CD4-positive, alpha-beta T cell (primary cell): ENCODE measurements around the gene CCDC187. TPM values are rescaled to one million over a fixed set of nuclear protein-coding genes. Genes with fewer than 3 reads are reported as not detected.

Experiments used
- ATAC-seq: fragments of 200-7000 bp; cut with Tn5 transposase; one replicate; pipeline ENCODE4 v1.10.0; 2022; ENCODE audit warnings: mild to moderate bottlenecking; ENCODE audit not compliant: poor library complexity
- CTCF ChIA-PET: fragments of 350-600 bp; sonication (Branson Sonifier 250); formaldehyde crosslinking; loops from one replicate; lab custom pipeline; 2021; ENCODE audit warnings: antibody characterized with exemption, inconsistent platforms; lab: Charles Lee
- POLR2A ChIA-PET: fragments of 350-600 bp; sonication (Branson Sonifier 250); formaldehyde crosslinking; loops from one replicate; lab custom pipeline; 2021; ENCODE audit warnings: antibody characterized with exemption, inconsistent platforms; lab: Charles Lee
- DNase-seq, 14 experiments: peaks; one replicate each; pipeline ENCODE4 v3.0.0-alpha.2; 2013 to 2020; ENCODE audit warnings: mixed read lengths in 2 of 14
- H3K27ac ChIP-seq, 2 donors: one replicate each; pipeline versions ENCODE4 v1.5.1 to v1.7.0; 2013; ENCODE audit warnings: low read length in 2 of 2, low read depth in 1 of 2, mild to moderate bottlenecking in 1 of 2
- H3K27me3 ChIP-seq, 2 experiments: 1 replicate in 1 of 2; 2 replicates in 1 of 2; pipeline versions ENCODE4 v1.6.1 to v1.7.0; 2013; ENCODE audit warnings: low read length in 2 of 2, control low read depth in 1 of 2, mild to moderate bottlenecking in 1 of 2, moderate library complexity in 1 of 2; ENCODE audit not compliant: insufficient read depth in 2 of 2, control insufficient read depth in 1 of 2
- H3K36me3 ChIP-seq: one replicate; pipeline ENCODE4 v1.6.1; 2013; ENCODE audit warnings: low read length, control low read depth; ENCODE audit not compliant: insufficient read depth
- H3K4me1 ChIP-seq: one replicate; pipeline ENCODE4 v1.6.1; 2013; ENCODE audit warnings: low read length, control low read depth; ENCODE audit not compliant: insufficient read depth
- H3K4me3 ChIP-seq: one replicate; pipeline ENCODE4 v1.5.1; 2013; ENCODE audit warnings: mild to moderate bottlenecking, low read length, moderate library complexity
- H3K9me3 ChIP-seq, 2 experiments: 1 replicate in 1 of 2; 2 replicates in 1 of 2; pipeline versions ENCODE4 v1.6.1 to v1.7.0; 2013; ENCODE audit warnings: low read length in 2 of 2, mild to moderate bottlenecking in 2 of 2, control low read depth in 1 of 2, moderate library complexity in 1 of 2; ENCODE audit not compliant: control insufficient read depth in 1 of 2, insufficient read depth in 1 of 2
- H3K27ac Mint-ChIP-seq: one replicate; pipeline ENCODE4 v1.8.0; 2020; ENCODE audit warnings: mixed read lengths
- H3K27me3 Mint-ChIP-seq: one replicate; pipeline ENCODE4 v1.8.0; 2021; ENCODE audit warnings: mixed read lengths
- H3K36me3 Mint-ChIP-seq: one replicate; pipeline ENCODE4 v1.8.0; 2021; ENCODE audit warnings: low read depth, mixed read lengths
- H3K4me1 Mint-ChIP-seq: one replicate; pipeline ENCODE4 v1.8.0; 2021; ENCODE audit warnings: low read depth, mixed read lengths
- H3K4me3 Mint-ChIP-seq: one replicate; pipeline ENCODE4 v1.8.0; 2020; ENCODE audit warnings: mild to moderate bottlenecking, mixed read lengths
- H3K9me3 Mint-ChIP-seq: one replicate; pipeline ENCODE4 v1.8.0; 2020; ENCODE audit warnings: mixed read lengths
- CTCF ChIP-seq: fragments of 200-600 bp; IDR thresholded peaks from one replicate; pipeline ENCODE4 v1.8.0; 2022; ENCODE audit warnings: antibody characterized with exemption, mild to moderate bottlenecking
- intact Hi-C, 2 experiments: fragments of 100-400 bp; cut with DNase I in 1 of 2; cut with micrococcal nuclease in 1 of 2; formaldehyde crosslinking; loops; one replicate each; pipeline versions ENCODE4 v1.15.1 to v1.9.0; 2023 to 2025; cut with DNase I, micrococcal nuclease
- total RNA-seq, 174 experiments: library from RNA in 2 of 174; stranded (reverse) in 2 of 174; gene quantifications; one replicate each; pipeline ENCODE4 v1.2.3 and lab custom pipeline; 2021 to 2026

CCDC187 gene
- total RNA-seq, 2 experiments from 2014 or later: not detected

GRCh38 chr9:136283291-136284235, 20.3 kb downstream of the CCDC187 start:
- no peaks in the 10 kb centered on the region for H3K36me3 Mint-ChIP-seq
- Histone ChIP-seq H3K36me3 (no peaks in the 10 kb centered on the region), H3K27ac (no peak overlapping the region), H3K4me1 (peaks cover 9% of the 10 kb centered on the region), H3K9me3 (no peaks in the 10 kb centered on the region), H3K27me3 (no peaks in the 10 kb centered on the region), H3K4me3 (no peak overlapping the region)
- peak; percentile 82 for TF ChIP-seq CTCF
- no peak overlapping the region for H3K4me3 Mint-ChIP-seq
- peaks cover 5% of the 10 kb centered on the region for H3K27me3 Mint-ChIP-seq
- ATAC-seq (peak; percentile 96), DNase-seq (peak; percentile 42 to 83 (median 65))
- ChIA-PET CTCF (no interaction called here), POLR2A (interaction anchor here (0.6 kb wide), 1 partner anchor 309 kb away, joined by 3 read pairs; no protein-coding TSS in a partner anchor)
- H3K4me1 Mint-ChIP-seq: peaks cover 5% of the 10 kb centered on the region
- H3K9me3 Mint-ChIP-seq: no peaks in the 10 kb centered on the region
- no peak overlapping the region for H3K27ac Mint-ChIP-seq
- intact Hi-C loops: loop anchor here in 1 of 2 experiments (1.0 to 10.0 kb wide), 4 partner anchors 113 to 679 kb away; no protein-coding TSS in a partner anchor

GRCh38 chr9:136282272-136282861, 21.5 kb downstream of the CCDC187 start:
- no peak for TF ChIP-seq CTCF
- POLR2A ChIA-PET: no interaction called here
- CTCF ChIA-PET: no interaction called here
- Mint-ChIP-seq H3K4me3 (no peak overlapping the region), H3K27ac (no peak overlapping the region), H3K9me3 (no peaks in the 10 kb centered on the region), H3K4me1 (peaks cover 5% of the 10 kb centered on the region), H3K36me3 (no peaks in the 10 kb centered on the region), H3K27me3 (peaks cover 5% of the 10 kb centered on the region)
- H3K4me3 ChIP-seq: no peak overlapping the region
- H3K4me1 ChIP-seq: peaks cover 9% of the 10 kb centered on the region
- H3K27ac ChIP-seq: no peak overlapping the region
- peak in 1 of 14 experiments; percentile 13 for DNase-seq
- H3K27me3 ChIP-seq: no peaks in the 10 kb centered on the region
- H3K36me3 ChIP-seq: no peaks in the 10 kb centered on the region
- peaks cover 0 to 5% of the 10 kb centered on the region in 2 experiments for H3K9me3 ChIP-seq
- intact Hi-C loops: loop anchor here in 1 of 2 experiments (5.0 to 10.0 kb wide), 2 partner anchors 315 to 678 kb away; no protein-coding TSS in a partner anchor
- no peak for ATAC-seq

- ChIA-PET POLR2A (no interaction called here), CTCF (no interaction called here)
- no peaks in the 10 kb centered on the region for H3K9me3 Mint-ChIP-seq
Measured at GRCh38 chr9:136281421-136282271, 22.2 kb downstream of the CCDC187 start.

More at GRCh38 chr9:136281421-136282271, 22.2 kb downstream of the CCDC187 start:
- H3K4me3 ChIP-seq: no peak overlapping the region
- H3K27me3 ChIP-seq: no peaks in the 10 kb centered on the region
- Mint-ChIP-seq H3K4me3 (no peak overlapping the region), H3K36me3 (no peaks in the 10 kb centered on the region), H3K4me1 (peaks cover 5% of the 10 kb centered on the region), H3K27me3 (peaks cover 5% of the 10 kb centered on the region), H3K27ac (no peak overlapping the region)
- peaks cover 0 to 5% of the 10 kb centered on the region in 2 experiments for H3K9me3 ChIP-seq
- H3K4me1 ChIP-seq: peaks cover 9% of the 10 kb centered on the region
- H3K36me3 ChIP-seq: no peaks in the 10 kb centered on the region
- no peak overlapping the region for H3K27ac ChIP-seq
- TF ChIP-seq CTCF: no peak
- intact Hi-C loops: loop anchor here in 1 of 2 experiments (5.0 to 10.0 kb wide), 2 partner anchors 314 to 677 kb away; no protein-coding TSS in a partner anchor
- no peak for ATAC-seq
- DNase-seq: no peak
